ENCODE data around the gene MRC2. TPM values are rescaled to one million over a fixed set of nuclear protein-coding genes. Genes with fewer than 3 reads are reported as not detected.
"Not testable (repeated sequence)": the region's sequence is repeated elsewhere in the genome, so short reads cannot be mapped to it uniquely, and the experiment has no call there.

Gene MRC2
- total RNA-seq, 1 donor from 2014 or later = 374 TPM

DNA sequence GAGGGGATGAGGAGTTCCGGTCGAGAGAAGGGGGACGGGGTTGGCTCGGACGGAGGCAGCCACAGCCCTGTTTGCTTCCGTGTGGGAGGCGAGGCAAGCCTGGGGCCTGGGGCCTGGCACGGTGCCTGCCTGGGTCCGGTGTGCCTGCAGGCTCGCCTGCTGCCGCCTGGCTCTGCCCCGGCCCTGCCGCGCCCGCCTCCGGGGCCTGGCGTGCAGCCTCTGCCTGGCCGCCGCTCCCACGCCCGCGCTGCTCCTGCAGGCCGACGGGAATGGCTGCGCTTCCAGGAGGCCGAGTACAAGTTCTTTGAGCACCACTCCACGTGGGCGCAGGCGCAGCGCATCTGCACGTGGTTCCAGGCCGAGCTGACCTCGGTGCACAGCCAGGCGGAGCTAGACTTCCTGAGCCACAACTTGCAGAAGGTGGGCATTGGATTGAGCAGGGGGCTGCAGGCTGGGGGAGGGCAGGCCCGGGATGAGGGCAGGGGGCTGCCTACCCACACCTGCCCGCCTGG is 53.1 kb downstream of the MRC2 start:
- DNase-seq (ENCODE audit: low spot score) = no peak

DNA sequence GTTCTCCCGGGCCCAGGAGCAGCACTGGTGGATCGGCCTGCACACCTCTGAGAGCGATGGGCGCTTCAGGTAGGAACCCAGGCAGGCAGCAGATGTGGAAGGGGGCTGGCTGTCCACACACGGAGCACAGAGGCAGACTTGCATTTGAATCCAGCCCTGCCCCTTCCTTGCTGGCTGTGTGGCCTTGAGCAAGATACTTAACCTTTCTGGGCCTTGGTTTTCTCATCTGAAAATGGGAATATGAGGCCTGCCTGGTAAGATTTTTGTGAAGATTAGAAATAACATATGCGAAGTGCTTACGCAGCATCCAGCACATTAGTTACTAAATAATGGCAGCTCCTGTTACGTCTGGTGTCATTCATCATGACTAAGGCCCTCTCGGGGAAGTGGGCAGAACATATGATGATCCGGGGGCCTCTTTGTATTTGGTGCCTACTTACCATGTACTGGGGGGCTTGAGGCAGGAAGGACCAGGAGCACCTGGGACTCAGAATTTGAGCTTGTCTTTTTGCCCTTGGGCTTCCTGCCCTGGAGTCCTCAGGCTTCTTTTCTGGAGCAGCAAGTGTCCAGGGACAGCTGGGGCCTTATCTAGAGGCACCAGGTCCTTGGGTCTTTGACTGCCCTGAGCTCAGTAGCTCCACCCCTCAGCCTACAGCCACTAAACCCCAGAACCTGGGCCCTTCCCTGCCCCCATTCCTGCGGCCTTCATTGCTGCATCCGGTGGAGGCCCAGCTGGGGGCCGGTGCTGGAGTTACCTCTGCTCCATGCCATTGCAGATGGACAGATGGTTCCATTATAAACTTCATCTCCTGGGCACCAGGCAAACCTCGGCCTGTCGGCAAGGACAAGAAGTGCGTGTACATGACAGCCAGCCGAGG is 53.8 kb downstream of the MRC2 start:
- DNase-seq (ENCODE audit: low spot score) = no peak

DNA sequence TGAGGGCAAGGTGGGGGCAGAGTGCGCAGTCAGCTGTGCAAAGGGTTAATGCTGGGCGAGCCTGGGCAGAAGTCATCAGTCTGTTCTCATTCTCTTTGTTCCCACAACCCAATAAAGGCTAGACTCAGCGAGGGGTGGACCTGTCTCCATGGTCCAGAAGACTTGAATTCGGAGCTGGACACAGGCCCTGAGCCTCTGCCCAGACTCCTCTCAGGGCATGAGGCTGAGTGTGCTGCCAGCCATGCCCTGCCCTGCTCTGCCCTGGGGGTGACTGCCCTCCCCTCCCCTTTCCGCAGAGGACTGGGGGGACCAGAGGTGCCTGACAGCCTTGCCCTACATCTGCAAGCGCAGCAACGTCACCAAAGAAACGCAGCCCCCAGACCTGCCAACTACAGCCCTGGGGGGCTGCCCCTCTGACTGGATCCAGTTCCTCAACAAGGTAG is 54.5 kb downstream of the MRC2 start:
- DNase-seq (ENCODE audit: low spot score) = no peak

DNA sequence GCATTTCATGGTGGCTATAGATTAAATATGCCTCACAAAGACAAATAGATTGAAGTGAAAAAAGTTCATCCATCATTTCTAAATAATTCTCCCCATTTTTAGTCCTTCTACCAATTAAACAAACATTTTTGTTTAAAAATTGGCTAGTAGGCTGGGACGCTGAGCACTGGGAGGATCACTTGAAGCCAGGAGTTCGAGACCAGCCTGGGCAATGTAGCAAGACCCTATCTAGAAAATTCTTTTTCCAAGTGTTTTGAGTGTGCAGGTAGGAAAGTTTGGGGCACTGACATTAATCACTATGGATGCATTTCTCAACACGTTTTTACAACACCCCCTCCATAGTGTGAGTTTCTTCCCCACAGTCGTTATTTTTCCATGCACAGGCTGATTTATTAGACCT is 56.7 kb downstream of the MRC2 start:
- DNase-seq (ENCODE audit: low spot score) = no peak

DNA sequence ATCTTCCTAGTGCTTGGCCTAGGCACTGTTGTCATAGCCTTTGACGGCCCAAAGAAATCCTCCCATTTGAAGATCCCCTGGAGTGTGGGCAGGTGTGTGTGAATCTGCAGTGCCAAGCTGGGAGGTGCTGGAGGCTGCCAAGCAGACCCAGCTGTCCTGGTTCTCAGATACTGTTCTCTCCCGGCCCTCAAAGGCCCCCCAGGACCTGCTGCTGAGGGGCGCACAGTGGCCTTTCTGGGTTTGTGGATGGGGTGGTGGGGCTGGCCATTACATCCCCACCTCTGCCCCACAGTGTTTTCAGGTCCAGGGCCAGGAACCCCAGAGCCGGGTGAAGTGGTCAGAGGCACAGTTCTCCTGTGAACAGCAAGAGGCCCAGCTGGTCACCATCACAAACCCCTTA is 60.5 kb downstream of the MRC2 start:
- no peak for DNase-seq (ENCODE audit: low spot score)

DNA sequence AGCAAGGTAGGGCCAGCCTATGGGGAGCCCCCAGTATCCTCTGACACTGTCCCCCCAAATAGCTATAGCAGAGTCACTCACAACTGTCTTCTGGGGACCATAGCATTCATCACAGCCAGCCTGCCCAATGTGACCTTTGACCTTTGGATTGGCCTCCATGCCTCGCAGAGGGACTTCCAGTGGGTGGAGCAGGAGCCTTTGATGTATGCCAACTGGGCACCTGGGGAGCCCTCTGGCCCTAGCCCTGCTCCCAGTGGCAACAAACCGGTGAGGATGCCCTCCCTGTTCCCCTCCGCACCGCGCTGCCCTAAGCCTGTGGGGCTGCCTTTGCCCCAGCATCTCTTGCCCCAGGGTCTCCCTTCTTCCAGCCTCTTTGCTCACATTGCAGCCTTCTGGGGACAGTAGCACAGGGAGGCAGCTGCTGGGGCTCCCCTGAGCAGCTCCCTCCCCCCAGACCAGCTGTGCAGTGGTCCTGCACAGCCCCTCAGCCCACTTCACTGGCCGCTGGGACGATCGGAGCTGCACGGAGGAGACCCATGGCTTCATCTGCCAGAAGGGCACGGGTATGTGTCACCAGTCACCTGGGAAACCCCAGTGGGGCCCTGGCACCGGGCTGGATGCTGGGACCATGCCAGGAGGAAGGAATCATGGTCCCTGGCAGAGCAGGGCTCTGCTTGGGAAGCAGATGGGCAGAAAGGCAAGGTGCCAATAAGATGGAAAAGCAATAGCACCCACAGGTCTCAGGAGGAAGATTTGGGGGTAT is 61.1 kb downstream of the MRC2 start:
- no peak for DNase-seq (ENCODE audit: low spot score)

DNA sequence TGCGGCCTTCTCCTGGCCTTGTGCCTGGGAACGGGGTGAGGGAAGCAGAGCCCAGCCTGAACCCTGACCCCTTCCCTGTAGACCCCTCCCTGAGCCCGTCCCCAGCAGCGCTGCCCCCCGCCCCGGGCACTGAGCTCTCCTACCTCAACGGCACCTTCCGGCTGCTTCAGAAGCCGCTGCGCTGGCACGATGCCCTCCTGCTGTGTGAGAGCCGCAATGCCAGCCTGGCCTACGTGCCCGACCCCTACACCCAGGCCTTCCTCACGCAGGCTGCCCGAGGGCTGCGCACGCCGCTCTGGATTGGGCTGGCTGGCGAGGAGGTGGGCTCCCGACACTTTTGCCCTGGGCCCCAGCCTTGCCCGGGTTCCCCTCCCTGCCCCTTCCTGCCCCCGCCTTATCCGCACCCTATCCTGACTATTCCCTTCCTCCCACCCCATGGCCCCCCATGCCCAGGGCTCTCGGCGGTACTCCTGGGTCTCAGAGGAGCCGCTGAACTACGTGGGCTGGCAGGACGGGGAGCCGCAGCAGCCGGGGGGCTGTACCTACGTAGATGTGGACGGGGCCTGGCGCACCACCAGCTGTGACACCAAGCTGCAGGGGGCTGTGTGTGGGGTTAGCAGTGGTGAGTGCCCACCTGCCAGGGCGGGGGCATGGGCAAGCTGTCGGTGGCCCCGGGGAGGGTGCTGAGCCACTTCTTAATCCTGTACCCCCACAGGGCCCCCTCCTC is 62.1 kb downstream of the MRC2 start:
- no peak for DNase-seq (ENCODE audit: low spot score)

DNA sequence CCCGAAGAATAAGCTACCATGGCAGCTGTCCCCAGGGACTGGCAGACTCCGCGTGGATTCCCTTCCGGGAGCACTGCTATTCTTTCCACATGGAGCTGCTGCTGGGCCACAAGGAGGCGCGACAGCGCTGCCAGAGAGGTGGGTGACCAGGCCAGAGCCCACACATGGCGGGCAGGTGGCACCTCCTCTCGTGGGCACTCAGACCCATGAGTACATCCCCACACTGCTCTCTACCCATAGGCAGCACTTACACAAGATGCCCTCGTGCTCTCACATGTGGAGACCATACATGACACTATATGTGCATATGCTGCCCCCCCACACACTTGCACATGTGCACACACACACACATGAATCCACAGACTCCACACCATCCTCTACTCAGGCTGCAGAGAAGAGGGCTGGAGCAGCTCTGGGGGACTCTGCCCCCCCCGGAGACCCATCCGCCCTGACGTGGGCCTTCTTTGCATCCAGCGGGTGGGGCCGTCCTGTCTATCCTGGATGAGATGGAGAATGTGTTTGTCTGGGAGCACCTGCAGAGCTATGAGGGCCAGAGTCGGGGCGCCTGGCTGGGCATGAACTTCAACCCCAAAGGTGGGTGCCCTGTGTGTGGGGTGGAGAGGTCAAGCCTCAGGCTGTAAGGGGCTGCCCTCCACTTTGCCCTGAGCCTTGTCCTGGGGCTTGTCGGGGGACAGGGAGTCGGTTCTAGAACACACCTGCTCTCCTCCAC is 62.9 kb downstream of the MRC2 start:
- no peak for DNase-seq (ENCODE audit: low spot score)

DNA sequence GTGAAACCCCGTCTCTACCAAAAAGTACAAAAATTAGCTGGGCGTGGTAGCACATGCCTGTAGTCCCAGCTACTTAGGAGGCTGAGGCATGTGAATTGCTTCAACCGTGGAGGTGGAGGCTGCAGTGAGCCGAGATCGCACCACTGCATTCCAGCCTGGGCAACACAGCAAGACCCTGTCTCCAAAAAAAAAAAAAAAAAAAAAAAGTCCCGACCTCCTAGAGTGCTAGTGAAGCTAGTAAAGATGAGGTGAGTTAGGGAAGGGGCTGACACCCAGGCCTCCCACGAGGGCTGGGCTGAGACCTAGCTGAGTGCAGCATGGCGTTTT is 64.1 kb downstream of the MRC2 start:
- DNase-seq (ENCODE audit: low spot score) = not testable (repeated sequence)

DNA sequence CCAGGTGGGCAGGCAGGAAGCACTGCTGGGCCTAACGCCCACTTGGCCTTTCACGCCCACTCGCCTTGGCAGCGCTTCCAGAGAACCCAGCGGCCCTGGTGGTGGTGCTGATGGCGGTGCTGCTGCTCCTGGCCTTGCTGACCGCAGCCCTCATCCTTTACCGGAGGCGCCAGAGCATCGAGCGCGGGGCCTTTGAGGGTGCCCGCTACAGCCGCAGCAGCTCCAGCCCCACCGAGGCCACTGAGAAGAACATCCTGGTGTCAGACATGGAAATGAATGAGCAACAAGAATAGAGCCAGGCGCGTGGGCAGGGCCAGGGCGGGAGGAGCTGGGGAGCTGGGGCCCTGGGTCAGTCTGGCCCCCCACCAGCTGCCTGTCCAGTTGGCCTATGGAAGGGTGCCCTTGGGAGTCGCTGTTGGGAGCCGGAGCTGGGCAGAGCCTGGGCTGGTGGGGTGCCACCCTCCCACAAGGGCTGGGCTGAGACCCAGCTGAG is 64.7 kb downstream of the MRC2 start:
- DNase-seq (ENCODE audit: low spot score) = no peak

DNA sequence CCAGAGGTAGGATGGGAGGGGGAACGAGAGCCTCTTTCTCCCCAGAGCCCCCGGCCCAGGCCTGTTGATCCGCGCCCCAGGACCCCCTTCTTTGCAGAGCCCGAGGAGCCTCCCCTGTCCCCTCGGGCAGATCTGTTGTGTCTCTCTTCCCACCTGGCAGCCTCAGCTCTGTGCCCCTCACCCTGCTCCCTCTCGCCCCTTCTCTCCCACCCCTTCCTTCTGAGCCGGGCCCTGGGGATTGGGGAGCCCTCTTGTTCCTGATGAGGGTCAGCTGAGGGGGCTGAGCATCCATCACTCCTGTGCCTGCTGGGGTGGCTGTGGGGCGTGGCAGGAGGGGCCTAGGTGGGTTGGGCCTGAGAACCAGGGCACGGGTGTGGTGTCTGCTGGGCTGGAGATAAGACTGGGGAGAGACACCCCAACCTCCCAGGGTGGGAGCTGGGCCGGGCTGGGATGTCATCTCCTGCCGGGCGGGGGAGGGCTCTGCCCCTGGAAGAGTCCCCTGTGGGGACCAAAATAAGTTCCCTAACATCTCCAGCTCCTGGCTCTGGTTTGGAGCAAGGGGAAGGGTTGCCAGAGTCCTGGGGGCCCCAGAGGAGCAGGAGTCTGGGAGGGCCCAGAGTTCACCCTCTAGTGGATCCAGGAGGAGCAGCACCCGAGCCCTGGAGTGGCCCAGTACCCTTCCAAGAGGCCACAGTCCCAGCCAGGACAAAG is 65.4 kb downstream of the MRC2 start:
- no peak for DNase-seq (ENCODE audit: low spot score)

DNA sequence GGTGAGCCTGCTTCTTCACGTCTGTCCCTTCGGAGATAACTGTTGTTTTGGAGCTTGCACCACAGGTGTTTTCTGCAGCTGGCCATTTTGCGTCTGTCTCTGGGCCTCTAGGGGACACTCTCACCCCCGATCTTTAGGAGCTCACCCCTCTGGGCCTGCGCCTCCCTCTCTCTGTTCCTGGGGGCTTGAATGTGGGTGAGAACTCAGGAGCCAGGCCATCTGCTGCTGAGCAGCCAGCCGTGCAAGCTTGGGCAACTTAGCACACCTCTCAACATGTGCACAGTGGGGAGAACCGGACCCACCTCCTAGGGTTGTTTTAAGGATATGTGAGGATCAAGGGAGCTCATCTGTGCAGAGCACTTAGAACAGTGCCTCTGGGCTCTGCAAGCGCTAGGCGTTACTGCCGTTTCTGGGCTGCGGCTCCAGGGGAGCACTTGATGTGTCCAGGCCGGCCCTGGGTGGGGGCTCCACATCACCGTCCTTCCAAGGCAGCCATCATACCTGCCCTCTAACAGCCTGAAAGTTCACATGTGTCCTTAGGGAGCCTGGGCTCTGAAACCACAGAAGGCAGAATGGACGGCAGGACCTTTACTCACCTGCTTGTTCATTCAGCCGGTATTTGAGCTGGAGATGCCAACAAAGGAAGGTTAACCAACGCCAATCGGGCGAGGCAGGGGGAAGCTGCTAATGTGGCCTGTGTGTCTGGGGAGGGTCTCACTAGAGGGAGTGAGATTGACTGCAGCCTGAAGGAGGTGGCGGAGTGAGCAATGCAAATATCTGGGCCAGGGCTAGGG is 66.3 kb downstream of the MRC2 start:
- DNase-seq (ENCODE audit: low spot score) = no peak

DNA sequence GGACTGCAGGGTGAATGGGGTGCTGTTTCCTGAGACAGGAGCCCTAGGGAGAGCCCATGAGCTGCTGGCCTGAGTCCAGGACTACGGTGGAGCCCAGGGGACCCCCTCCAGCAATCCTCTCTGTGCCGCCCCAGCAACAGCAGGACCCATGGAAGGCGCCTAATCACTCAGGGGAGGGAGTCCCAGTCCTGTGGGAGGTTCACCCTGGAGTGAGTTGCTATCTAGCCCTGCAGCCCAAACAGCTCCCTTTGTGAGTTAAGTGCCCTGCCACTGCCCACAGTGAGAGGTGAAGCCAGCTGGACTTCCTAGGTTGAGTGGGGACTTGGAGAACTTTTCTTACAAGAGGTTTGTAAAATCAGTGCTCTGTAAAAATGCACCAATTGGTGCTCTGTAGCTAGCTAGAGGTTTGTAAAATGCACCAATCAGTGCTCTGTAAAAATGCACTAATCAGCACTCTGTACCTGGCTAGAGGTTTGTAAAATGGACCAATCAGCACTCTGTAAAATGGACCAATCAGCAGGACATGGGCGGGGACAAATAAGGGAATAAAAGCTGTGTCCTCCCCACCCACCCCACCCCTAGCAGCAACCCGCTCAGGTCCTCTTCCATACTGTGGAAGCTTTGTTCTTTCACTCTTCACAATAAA is 67.7 kb downstream of the MRC2 start:
- DNase-seq (ENCODE audit: low spot score) = not testable (repeated sequence)

DNA sequence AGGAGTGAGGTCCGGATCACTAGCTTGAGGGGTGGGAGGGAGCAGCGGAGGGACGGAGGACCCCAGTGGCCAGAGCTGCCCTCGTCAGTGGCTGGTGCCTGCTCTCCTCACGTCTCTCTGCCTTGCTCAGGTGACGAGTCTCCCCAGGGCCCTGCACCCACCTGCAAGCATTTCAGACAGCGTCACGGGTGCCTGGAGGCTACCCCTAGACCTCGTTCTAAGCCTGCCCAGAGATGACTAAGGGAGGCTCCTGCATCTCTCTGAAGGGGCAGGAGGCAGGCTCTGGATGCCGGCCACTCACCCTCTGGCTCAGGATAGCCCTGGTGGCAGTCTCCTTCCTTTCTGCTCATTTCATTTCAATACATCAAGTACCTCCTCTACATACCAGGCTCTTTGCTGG is 68.8 kb downstream of the MRC2 start:
- DNase-seq (ENCODE audit: low spot score) = no peak

DNA sequence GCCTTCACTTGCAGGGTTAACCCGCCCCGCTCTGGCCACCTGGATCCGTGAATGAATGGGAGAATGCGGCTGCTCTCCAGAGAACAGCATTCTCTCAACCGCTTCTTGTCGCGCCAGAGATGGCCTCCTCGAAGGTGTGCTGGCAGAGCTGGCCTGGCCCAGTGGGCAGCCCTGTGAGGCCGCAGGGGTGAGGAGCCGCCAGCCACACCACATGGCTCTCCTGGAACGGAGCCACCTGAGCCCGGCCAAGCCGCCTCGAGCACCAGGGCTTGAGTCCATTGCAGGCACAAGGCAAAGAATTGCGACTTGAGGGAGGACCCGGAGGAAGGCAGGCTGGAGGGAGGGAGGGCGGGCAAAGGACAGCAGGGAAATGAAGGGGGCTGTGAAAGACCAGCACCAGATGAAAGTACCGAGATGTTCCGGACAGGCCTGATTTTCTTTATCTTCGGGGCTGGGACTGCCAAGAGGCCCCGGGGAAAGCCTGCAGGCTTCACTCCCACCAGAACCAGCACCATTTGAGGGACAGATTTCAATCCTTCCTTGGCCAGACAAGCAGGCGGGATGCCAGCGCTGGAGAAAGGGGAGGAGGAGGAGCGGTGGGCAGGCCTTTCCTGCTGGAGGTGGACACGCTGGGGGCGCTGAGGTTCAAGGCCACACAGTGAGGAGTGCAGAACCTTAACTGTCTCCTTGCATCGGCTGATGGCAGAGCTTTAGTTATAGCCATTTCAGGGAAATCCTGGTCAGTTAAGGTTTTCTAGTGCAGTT is 69.4 kb downstream of the MRC2 start:
- DNase-seq (ENCODE audit: low spot score) = peak; percentile 46

DNA sequence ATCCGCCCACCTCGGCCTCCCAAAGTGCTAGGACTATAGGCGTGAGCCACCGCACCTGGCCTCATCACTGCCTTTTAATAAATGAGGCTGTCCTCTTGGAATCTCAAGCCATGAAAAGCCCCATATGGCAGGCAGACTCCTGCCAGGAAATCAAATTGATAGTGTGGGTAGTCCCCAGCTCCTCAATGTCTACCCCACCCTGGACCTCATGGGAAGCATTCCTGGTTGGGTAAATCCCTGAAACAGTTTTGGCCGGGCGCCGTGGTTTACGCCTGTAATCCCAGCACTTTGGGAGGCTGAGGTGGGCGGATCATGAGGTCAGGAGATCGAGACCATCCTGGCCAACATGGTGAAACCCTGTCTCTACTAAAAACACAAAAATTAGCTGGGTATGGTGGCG is 71.0 kb downstream of the MRC2 start:
- not testable (repeated sequence) for DNase-seq (ENCODE audit: low spot score)

DNA sequence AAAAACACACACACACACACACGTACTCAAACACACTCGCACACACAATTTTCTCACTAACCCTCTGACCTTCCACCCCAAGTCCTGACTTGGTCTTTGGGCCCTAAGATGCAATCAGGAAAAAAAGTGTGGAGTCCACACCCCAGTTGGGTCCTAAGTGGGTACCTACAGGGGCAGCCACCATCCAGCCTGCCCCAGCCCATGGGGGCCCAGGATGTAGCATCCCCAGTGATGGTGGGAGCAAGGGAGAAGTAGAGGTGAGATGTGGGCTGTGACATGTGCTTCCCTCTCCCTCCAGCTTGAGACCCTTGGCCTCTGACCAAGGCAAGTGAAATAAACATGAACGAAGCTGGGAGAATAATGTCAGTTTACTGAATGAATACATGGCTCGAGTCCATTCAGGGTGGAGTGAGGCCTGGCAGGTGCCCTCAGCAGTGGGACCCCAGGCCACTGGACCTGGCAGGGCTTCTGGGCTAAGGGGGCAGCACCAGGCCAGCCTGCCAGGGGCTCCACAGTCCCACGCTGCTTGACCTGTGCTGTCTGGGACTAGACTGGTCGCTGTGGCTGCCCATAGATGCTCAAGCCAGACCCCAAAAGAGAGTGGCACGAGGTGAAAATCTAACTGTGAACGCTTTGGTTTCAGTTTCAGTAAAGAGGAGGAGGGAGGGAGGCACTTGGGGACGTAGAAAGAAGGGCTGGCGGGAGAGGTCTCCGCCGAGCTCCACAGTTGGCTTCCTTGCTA is 73.7 kb downstream of the MRC2 start:
- DNase-seq (ENCODE audit: low spot score) = no peak

DNA sequence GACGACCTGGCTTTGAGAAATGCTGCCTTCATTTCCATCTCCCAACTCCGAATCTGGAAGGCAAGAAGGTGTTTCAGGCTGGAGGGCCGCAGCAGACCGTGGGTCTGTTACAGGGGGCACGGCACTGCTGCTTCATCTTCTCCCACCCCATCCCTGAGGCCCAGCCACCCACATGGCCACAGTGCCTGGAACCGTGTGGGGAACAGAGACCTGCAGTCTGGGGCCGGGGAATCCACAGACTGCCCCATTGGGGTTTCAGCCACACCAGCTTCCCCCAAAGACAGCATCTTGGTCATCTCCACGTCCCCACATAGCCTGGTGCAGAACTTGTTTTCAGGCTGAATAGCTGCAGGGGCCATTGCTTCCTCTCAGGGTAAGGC is 74.2 kb downstream of the MRC2 start:
- DNase-seq (ENCODE audit: low spot score) = no peak
